Epithelial cell of proximal tubule (primary cell): Measurements from ENCODE around the gene CLASP1. TPM values are rescaled to one million over a fixed set of nuclear protein-coding genes. Genes with fewer than 3 reads are reported as not detected.

ENCODE experiments used
- DNase-seq: peaks from one replicate; pipeline ENCODE4 v3.0.0-alpha.2; 2011; ENCODE audit warnings: low read depth
- H3K4me3 ChIP-seq: 2 replicates; pipeline ENCODE4 v1.5.1; 2011; ENCODE audit warnings: low read depth, mild to moderate bottlenecking, low read length
- CTCF ChIP-seq: conservative IDR thresholded peaks from 2 replicates; pipeline ENCODE4 v1.5.1; 2012; ENCODE audit warnings: low read depth, mild to moderate bottlenecking, low read length
- total RNA-seq: library from RNA; depleted of rRNA; stranded (reverse); fragments of >200 nt; gene quantifications from 2 replicates; pipeline ENCODE4 v1.2.3, GENCODE V29; 2015

Gene CLASP1
- total RNA-seq, 1 donor from 2014 or later = 35.0 TPM

- TF ChIP-seq CTCF = no peak
- no peak overlapping the region for H3K4me3 ChIP-seq
- peak; percentile 30 for DNase-seq
Observed at GRCh38 chr2:121360566-121361300, 288.5 kb downstream of the CLASP1 start.

GRCh38 chr2:121359716-121360565 lies 289.3 kb downstream of the CLASP1 start:
- TF ChIP-seq CTCF = no peak
- H3K4me3 ChIP-seq = no peak overlapping the region
- no peak for DNase-seq

- TF ChIP-seq CTCF = no peak
- no peak for DNase-seq
Observed at GRCh38 chr2:121359170-121359569, 290.1 kb downstream of the CLASP1 start.

DNA sequence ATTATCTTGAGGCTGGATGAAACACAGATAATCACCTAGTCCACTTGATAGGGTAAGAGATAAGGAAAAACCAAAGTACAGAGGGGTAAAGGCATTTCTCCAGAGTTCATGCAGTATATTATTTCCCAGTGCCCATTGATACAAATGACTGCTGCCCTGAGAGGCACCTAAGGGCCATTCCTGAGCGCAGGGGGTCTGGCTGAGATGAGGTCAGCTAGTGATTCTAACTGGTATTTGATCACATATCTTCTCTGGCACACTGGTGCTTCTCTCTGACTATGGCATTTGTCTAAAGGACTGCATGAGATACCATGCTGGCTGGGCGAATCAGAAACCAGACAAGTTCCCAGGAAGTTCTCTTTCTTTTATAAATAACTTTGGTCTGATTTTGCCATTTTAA lies 291.0 kb downstream of the CLASP1 start:
- H3K4me3 ChIP-seq = no peak overlapping the region
- no peak for TF ChIP-seq CTCF
- no peak for DNase-seq

More at GRCh38 chr2:121359170-121359569, 290.1 kb downstream of the CLASP1 start:
- no peak overlapping the region for H3K4me3 ChIP-seq

GRCh38 chr2:121356058-121356640 lies 293.1 kb downstream of the CLASP1 start:
- no peak overlapping the region for H3K4me3 ChIP-seq
- no peak for DNase-seq
- TF ChIP-seq CTCF = peak; percentile 86

DNA sequence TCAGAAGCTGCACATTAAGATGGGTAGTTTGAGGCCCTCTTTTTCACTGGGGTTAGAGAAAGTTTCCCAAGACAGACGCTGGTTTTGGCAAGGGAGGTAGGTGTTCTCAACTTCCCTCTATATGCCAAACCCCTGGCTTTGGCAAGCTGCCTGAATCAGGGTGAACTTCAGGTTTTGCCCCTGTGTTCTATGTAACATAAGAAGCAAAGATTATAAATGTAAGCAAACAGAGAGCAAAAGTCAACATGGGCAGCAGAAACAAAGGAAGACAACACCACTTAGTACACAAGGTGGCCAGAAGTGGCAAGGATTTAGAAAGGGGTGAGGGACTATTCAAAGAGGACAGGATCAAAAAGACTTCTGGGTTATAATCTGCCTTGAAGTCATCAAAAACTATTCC lies 293.8 kb downstream of the CLASP1 start:
- no peak for DNase-seq
- no peak overlapping the region for H3K4me3 ChIP-seq
- no peak for TF ChIP-seq CTCF
